CD1c-positive myeloid dendritic cell (primary cell): ENCODE data around the gene MPRIP.
"Not testable (repeated sequence)": the region's sequence is repeated elsewhere in the genome, so short reads cannot be mapped to it uniquely, and the experiment has no call there.

ENCODE experiments used
- DNase-seq: peaks from one replicate; pipeline ENCODE4 v3.0.0-alpha.2; 2016; ENCODE audit errors: extremely low spot score

MPRIP gene

GRCh38 chr17:17126131-17127110, 84.2 kb downstream of the MPRIP start:
- no peak for DNase-seq

GRCh38 chr17:17127156-17127555, 84.9 kb downstream of the MPRIP start:
- no peak for DNase-seq

GRCh38 chr17:17127730-17128291, 85.6 kb downstream of the MPRIP start:
- DNase-seq, result no peak

- no peak for DNase-seq
Observed at GRCh38 chr17:17128476-17129075, 86.3 kb downstream of the MPRIP start.

- DNase-seq, result no peak
Observed at GRCh38 chr17:17129466-17129865, 87.2 kb downstream of the MPRIP start.

- DNase-seq, result no peak
Observed at GRCh38 chr17:17130077-17130844, 88.0 kb downstream of the MPRIP start.

GRCh38 chr17:17131839-17132238, 89.6 kb downstream of the MPRIP start:
- no peak for DNase-seq

- DNase-seq, result no peak
Observed at GRCh38 chr17:17132746-17133145, 90.5 kb downstream of the MPRIP start.

- DNase-seq, result no peak
Observed at GRCh38 chr17:17134051-17134956, 92.0 kb downstream of the MPRIP start.

GRCh38 chr17:17134957-17135333, 92.7 kb downstream of the MPRIP start:
- DNase-seq, result no peak

- DNase-seq, result not testable (repeated sequence)
Observed at GRCh38 chr17:17136221-17136620, 94.0 kb downstream of the MPRIP start.

- no peak for DNase-seq
Observed at GRCh38 chr17:17137731-17138585, 95.7 kb downstream of the MPRIP start.

GRCh38 chr17:17139972-17140589, 97.8 kb downstream of the MPRIP start:
- no peak for DNase-seq

- no peak for DNase-seq
Observed at GRCh38 chr17:17140590-17140980, 98.3 kb downstream of the MPRIP start.

GRCh38 chr17:17141279-17141678, 99.0 kb downstream of the MPRIP start:
- DNase-seq, result no peak

- peak; percentile 36 for DNase-seq
Observed at GRCh38 chr17:17141860-17142552, 99.7 kb downstream of the MPRIP start.

- DNase-seq, result no peak
Observed at GRCh38 chr17:17142556-17142955, 100.3 kb downstream of the MPRIP start.

- DNase-seq, result no peak
Observed at GRCh38 chr17:17143501-17143900, 101.2 kb downstream of the MPRIP start.

GRCh38 chr17:17144061-17144460, 101.8 kb downstream of the MPRIP start:
- no peak for DNase-seq
